ENCODE measurements around the gene MEGF8.

The MEGF8 gene

GRCh38 chr19:42287017-42287826, 38.2 kb upstream of the MEGF8 start:
- no peak for DNase-seq (ENCODE audit: low spot score)

- no peak for DNase-seq (ENCODE audit: low spot score)
Observed at GRCh38 chr19:42287827-42288107, 37.7 kb upstream of the MEGF8 start.

- DNase-seq (ENCODE audit: low spot score), result no peak
Observed at GRCh38 chr19:42288387-42288786, 37.0 kb upstream of the MEGF8 start.

GRCh38 chr19:42288881-42289555, 36.4 kb upstream of the MEGF8 start:
- no peak for DNase-seq (ENCODE audit: low spot score)

- DNase-seq (ENCODE audit: low spot score), result no peak
Observed at GRCh38 chr19:42289556-42290041, 35.8 kb upstream of the MEGF8 start.

GRCh38 chr19:42290136-42290522, 35.3 kb upstream of the MEGF8 start:
- no peak for DNase-seq (ENCODE audit: low spot score)

GRCh38 chr19:42290523-42291434, 34.7 kb upstream of the MEGF8 start:
- peak; percentile 84 for DNase-seq (ENCODE audit: low spot score)

GRCh38 chr19:42291435-42291810, 34.0 kb upstream of the MEGF8 start:
- DNase-seq (ENCODE audit: low spot score), result no peak

- DNase-seq (ENCODE audit: low spot score), result no peak
Observed at GRCh38 chr19:42292042-42292960, 33.1 kb upstream of the MEGF8 start.

- no peak for DNase-seq (ENCODE audit: low spot score)
Observed at GRCh38 chr19:42292963-42293362, 32.5 kb upstream of the MEGF8 start.

- DNase-seq (ENCODE audit: low spot score), result no peak
Observed at GRCh38 chr19:42293540-42293939, 31.9 kb upstream of the MEGF8 start.

- DNase-seq (ENCODE audit: low spot score), result no peak
Observed at GRCh38 chr19:42293948-42294347, 31.5 kb upstream of the MEGF8 start.

- DNase-seq (ENCODE audit: low spot score), result no peak
Observed at GRCh38 chr19:42294471-42295137, 30.8 kb upstream of the MEGF8 start.

- DNase-seq (ENCODE audit: low spot score), result no peak
Observed at GRCh38 chr19:42295342-42295741, 30.1 kb upstream of the MEGF8 start.

GRCh38 chr19:42295831-42296525, 29.5 kb upstream of the MEGF8 start:
- DNase-seq (ENCODE audit: low spot score), result peak; percentile 89

GRCh38 chr19:42297039-42297438, 28.4 kb upstream of the MEGF8 start:
- DNase-seq (ENCODE audit: low spot score), result no peak

- DNase-seq (ENCODE audit: low spot score), result no peak
Observed at GRCh38 chr19:42301646-42302203, 23.7 kb upstream of the MEGF8 start, which contains the start of gene PRR19. Gene PRR19 (plus strand): TSS chr19:42302132. CDS start chr19:42309585, 7,453 bp downstream.

GRCh38 chr19:42303101-42303464, 22.4 kb upstream of the MEGF8 start:
- no peak for DNase-seq (ENCODE audit: low spot score)

GRCh38 chr19:42303876-42304275, 21.6 kb upstream of the MEGF8 start:
- no peak for DNase-seq (ENCODE audit: low spot score)

GRCh38 chr19:42306646-42307045, 18.8 kb upstream of the MEGF8 start:
- DNase-seq (ENCODE audit: low spot score), result no peak

Measured in HuH-7.5 (cell line).